Stomach (tissue), 9 donors: ENCODE data around the gene PRM3. TPM values are rescaled to one million over a fixed set of nuclear protein-coding genes. Genes with fewer than 3 reads are reported as not detected.

Source experiments
- DNase-seq, 2 donors: peaks; one replicate each; pipeline versions ENCODE4 v3.0.0 to v3.0.0-alpha.2; 2013 to 2019
- H3K27ac ChIP-seq, 5 donors: fragments of 200-600 bp in 4 of 5; sonication (generic) in 4 of 5; one replicate each; pipeline ENCODE4 v1.5.1; 2013 to 2019; ENCODE audit warnings: mild to moderate bottlenecking in 1 of 5, moderate library complexity in 1 of 5
- H3K27me3 ChIP-seq, 3 donors: fragments of 200-600 bp; sonication (generic); one replicate each; pipeline ENCODE4 v1.5.1; 2017 to 2019; ENCODE audit warnings: mixed run types in 1 of 3
- H3K36me3 ChIP-seq, 4 donors: fragments of 200-600 bp; sonication (generic); 1 replicate in 3 of 4; 2 replicates in 1 of 4; pipeline ENCODE4 v1.5.1; 2016 to 2019
- H3K4me1 ChIP-seq, 4 donors: fragments of 200-600 bp; sonication (generic); one replicate each; pipeline ENCODE4 v1.5.1; 2016 to 2019
- H3K4me3 ChIP-seq, 4 donors: fragments of 200-600 bp; sonication (generic) in 3 of 4; one replicate each; pipeline ENCODE4 v1.5.1; 2016 to 2019; ENCODE audit warnings: mild to moderate bottlenecking in 1 of 4
- H3K9me3 ChIP-seq, 4 donors: fragments of 200-600 bp; sonication (generic); one replicate each; pipeline ENCODE4 v1.5.1; 2016 to 2019
- CTCF ChIP-seq, 7 experiments: fragments of 450-650 bp in 4 of 7; fragments of 200-600 bp in 3 of 7; sonication (generic) in 3 of 7; IDR thresholded peaks; one replicate each; pipeline ENCODE4 v1.5.1; 2016 to 2019; ENCODE audit warnings: antibody characterized with exemption in 7 of 7, control low read depth in 2 of 7, mild to moderate bottlenecking in 1 of 7
- EP300 ChIP-seq: sonication (generic); formaldehyde crosslinking; IDR thresholded peaks from one replicate; pipeline ENCODE4 v1.6.1; 2017; ENCODE audit warnings: antibody characterized with exemption
- POLR2A ChIP-seq, 4 donors: fragments of 450-650 bp; IDR thresholded peaks; one replicate each; pipeline ENCODE4 v1.6.1; 2016; ENCODE audit warnings: antibody characterized with exemption in 4 of 4, control low read depth in 2 of 4, mild to moderate bottlenecking in 1 of 4, moderate library complexity in 1 of 4
- POLR2AphosphoS5 ChIP-seq, 3 donors: sonication (generic); formaldehyde crosslinking; IDR thresholded peaks; one replicate each; pipeline ENCODE4 v1.6.1; 2016; ENCODE audit warnings: antibody characterized with exemption in 3 of 3
- WGBS, 5 donors: extraction: QIAGEN DNeasy Blood & Tissue Kit in 3 of 5; methylation state at CpG; one replicate each; pipeline versions ENCODE4 v1.1.5 to v1.1.7; 2013 to 2018; 5-methylcytosine and 5-hydroxymethylcytosine counted together
- intact Hi-C: fragments of 100-400 bp; cut with DNase I; formaldehyde crosslinking; loops from one replicate; pipeline ENCODE4 v1.15.1; 2023; ENCODE audit warnings: low total_unique reads
- polyA plus RNA-seq, 3 donors: library from polyadenylated mRNA; stranded (reverse); fragments of 200-250 nt; gene quantifications; one replicate each; pipeline ENCODE4 v1.2.3, GENCODE V29; 2013
- total RNA-seq, 5 donors: library from RNA; depleted of rRNA; stranded (reverse); fragments of >200 nt; gene quantifications; one replicate each; pipeline versions ENCODE4 v1.1.0 to v1.2.3, GENCODE V29; 2014 to 2016
- donor health status: healthy with polysubstance abuse.
- donor health status: Bipolar disorder and iron deficiency.
- donor health status: healthy.

PRM3 gene
- total and polyA plus RNA-seq, 8 donors, result not detected

- Histone ChIP-seq H3K4me1 (peaks cover 13 to 15% (median 14%) of the 10 kb centered on the region in 4 donors), H3K27ac (no peak overlapping the region), H3K27me3 (no peaks in the 10 kb centered on the region), H3K9me3 (no peaks in the 10 kb centered on the region), H3K36me3 (no peaks in the 10 kb centered on the region), H3K4me3 (no peak overlapping the region)
- intact Hi-C loops, result no loop called here
- no peak for DNase-seq
- WGBS, 5 donors, result 87 to 93% (median 89%) methylated on average over 11 of the region's 11 CpGs
- no peak for TF ChIP-seq EP300
These were observed 3.6 kb upstream of the PRM3 start for GRCh38 chr16:11276896-11277593.

GRCh38 chr16:11276143-11276895, 2.9 kb upstream of the PRM3 start, which contains the start of gene PRM2:
TSS of gene PRM2 (minus strand) at chr16:11276480. CDS start at chr16:11276370, 110 bp downstream.
- intact Hi-C loops, result no loop called here

GRCh38 chr16:11274964-11275363, 1.5 kb upstream of the PRM3 start:
- TF ChIP-seq POLR2AphosphoS5 (IDR thresholded peaks at IDR 0.05) (no peak), POLR2A (IDR thresholded peaks at IDR 0.05) (no peak), CTCF (IDR thresholded peaks at IDR 0.05) (no peak), EP300 (no peak)
- H3K27me3 ChIP-seq, result no peaks in the 10 kb centered on the region
- intact Hi-C loops, result no loop called here
- H3K4me1 ChIP-seq, result peaks cover 11 to 12% (median 12%) of the 10 kb centered on the region in 4 donors
- no peaks in the 10 kb centered on the region for H3K36me3 ChIP-seq
- no peak overlapping the region for H3K27ac ChIP-seq
- no peaks in the 10 kb centered on the region for H3K9me3 ChIP-seq
- no peak for DNase-seq
- H3K4me3 ChIP-seq, result no peak overlapping the region
- WGBS, 5 donors, result 92 to 95% (median 93%) methylated on average over 7 of the region's 7 CpGs

More at GRCh38 chr16:11276143-11276895, 2.9 kb upstream of the PRM3 start, which contains the start of gene PRM2:
- peaks cover 13 to 15% (median 14%) of the 10 kb centered on the region in 4 donors for H3K4me1 ChIP-seq
- H3K36me3 ChIP-seq, result no peaks in the 10 kb centered on the region
- TF ChIP-seq POLR2A (IDR thresholded peaks at IDR 0.05) (no peak), EP300 (no peak), CTCF (IDR thresholded peaks at IDR 0.05) (no peak), POLR2AphosphoS5 (IDR thresholded peaks at IDR 0.05) (no peak)
- H3K27me3 ChIP-seq, result no peaks in the 10 kb centered on the region
- 92 to 93% (median 92%) methylated on average over 16 to 26 of the region's 26 CpGs for WGBS, 5 donors
- no peak within 1 kb of the TSS for H3K27ac ChIP-seq
- H3K9me3 ChIP-seq, result no peaks in the 10 kb centered on the region
- DNase-seq, result no peak
- H3K4me3 ChIP-seq, result no peak within 1 kb of the TSS

- intact Hi-C loops, result no loop called here
- Histone ChIP-seq H3K27me3 (no peaks in the 10 kb centered on the region), H3K27ac (no peak overlapping the region), H3K4me3 (no peak overlapping the region), H3K9me3 (no peaks in the 10 kb centered on the region), H3K4me1 (peaks cover under 1 to 2% (median 1%) of the 10 kb centered on the region in 4 donors), H3K36me3 (no peaks in the 10 kb centered on the region)
- TF ChIP-seq POLR2AphosphoS5 (IDR thresholded peaks at IDR 0.05), result no peak
- 61 to 82% (median 78%) methylated on average over 3 of the region's 3 CpGs for WGBS, 5 donors
- DNase-seq, result no peak
These were observed 394 bp upstream of the PRM3 start for GRCh38 chr16:11273721-11274324.

- no peaks in the 10 kb centered on the region for H3K9me3 ChIP-seq
- H3K27me3 ChIP-seq, result no peaks in the 10 kb centered on the region
- no peaks in the 10 kb centered on the region for H3K36me3 ChIP-seq
- intact Hi-C loops, result no loop called here
- no peak overlapping the region for H3K4me3 ChIP-seq
- 84 to 100% (median 88%) methylated on average over 2 to 6 of the region's 6 CpGs for WGBS, 5 donors
- no peak overlapping the region for H3K27ac ChIP-seq
- DNase-seq, result no peak
- TF ChIP-seq POLR2AphosphoS5 (IDR thresholded peaks at IDR 0.05), result no peak
- no peak for TF ChIP-seq EP300
- no peak for TF ChIP-seq CTCF (IDR thresholded peaks at IDR 0.05)
- TF ChIP-seq POLR2A (IDR thresholded peaks at IDR 0.05), result no peak
- H3K4me1 ChIP-seq, result no peaks in the 10 kb centered on the region
These were observed 945 bp downstream of the PRM3 start for GRCh38 chr16:11272484-11272883.
